ENCODE data around the gene WARS2.

DNA sequence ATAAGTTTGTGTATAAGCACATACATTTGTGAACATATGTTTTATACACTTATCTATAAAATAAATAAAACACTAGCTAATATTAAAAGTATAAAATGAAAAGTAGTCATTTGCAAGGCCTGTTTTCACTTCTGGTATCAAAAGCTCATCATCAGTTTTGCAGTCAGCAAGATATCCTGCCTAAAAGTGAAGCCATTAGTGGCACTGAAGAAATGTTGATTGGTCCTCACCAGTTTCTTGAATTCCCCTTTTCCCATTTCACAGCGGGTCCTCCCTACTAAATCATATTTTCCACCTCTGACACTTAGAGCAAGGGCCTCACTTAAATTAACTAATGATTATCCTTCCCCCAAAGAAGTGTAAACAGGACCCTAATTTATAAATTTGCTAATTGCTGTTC lies 159.0 kb downstream of the WARS2 start:
- TF ChIP-seq, protein P1, sequence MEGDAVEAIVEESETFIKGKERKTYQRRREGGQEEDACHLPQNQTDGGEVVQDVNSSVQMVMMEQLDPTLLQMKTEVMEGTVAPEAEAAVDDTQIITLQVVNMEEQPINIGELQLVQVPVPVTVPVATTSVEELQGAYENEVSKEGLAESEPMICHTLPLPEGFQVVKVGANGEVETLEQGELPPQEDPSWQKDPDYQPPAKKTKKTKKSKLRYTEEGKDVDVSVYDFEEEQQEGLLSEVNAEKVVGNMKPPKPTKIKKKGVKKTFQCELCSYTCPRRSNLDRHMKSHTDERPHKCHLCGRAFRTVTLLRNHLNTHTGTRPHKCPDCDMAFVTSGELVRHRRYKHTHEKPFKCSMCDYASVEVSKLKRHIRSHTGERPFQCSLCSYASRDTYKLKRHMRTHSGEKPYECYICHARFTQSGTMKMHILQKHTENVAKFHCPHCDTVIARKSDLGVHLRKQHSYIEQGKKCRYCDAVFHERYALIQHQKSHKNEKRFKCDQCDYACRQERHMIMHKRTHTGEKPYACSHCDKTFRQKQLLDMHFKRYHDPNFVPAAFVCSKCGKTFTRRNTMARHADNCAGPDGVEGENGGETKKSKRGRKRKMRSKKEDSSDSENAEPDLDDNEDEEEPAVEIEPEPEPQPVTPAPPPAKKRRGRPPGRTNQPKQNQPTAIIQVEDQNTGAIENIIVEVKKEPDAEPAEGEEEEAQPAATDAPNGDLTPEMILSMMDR (IDR thresholded peaks at IDR 0.05; ENCODE audit: poor library complexity): no peak
- TF ChIP-seq EZH2 (IDR thresholded peaks at IDR 0.05; ENCODE audit: borderline replicate concordance): no peak

Measured in hepatocyte (in vitro differentiated cells).